GM10266 (cell line): ENCODE data around the gene LOXHD1.

Experiments
- DNase-seq: peaks from one replicate; pipeline ENCODE4 v3.0.0; 2012; ENCODE audit errors: extremely low spot score
- TF ChIP-seq, protein P1 (sequence below): IDR thresholded peaks from 2 replicates; pipeline ENCODE4 v1.5.1; 2012; ENCODE audit warnings: mild to moderate bottlenecking, low read depth; ENCODE audit not compliant: control insufficient read depth, insufficient read depth; ENCODE audit errors: missing control alignments

The LOXHD1 gene

DNA sequence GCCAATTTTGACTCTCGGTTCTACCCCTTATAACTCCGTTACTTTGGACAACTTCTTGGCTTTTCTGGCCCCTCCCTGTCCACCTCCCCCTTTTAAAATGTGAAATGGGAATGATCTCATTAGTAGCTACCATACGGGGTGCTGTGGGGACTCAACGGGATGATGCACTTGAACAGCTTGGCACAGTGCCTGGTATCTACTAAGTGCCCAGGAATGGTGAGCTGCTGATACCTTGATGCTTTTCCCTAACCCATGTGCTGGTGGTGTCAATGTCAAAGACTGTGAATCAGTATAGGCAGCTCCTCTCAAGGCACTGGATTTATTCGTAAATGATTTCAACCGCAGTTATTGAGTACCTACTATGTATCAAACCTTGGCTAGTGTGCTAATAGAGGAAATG lies 204.2 kb downstream of the LOXHD1 start:
- TF ChIP-seq, protein P1, sequence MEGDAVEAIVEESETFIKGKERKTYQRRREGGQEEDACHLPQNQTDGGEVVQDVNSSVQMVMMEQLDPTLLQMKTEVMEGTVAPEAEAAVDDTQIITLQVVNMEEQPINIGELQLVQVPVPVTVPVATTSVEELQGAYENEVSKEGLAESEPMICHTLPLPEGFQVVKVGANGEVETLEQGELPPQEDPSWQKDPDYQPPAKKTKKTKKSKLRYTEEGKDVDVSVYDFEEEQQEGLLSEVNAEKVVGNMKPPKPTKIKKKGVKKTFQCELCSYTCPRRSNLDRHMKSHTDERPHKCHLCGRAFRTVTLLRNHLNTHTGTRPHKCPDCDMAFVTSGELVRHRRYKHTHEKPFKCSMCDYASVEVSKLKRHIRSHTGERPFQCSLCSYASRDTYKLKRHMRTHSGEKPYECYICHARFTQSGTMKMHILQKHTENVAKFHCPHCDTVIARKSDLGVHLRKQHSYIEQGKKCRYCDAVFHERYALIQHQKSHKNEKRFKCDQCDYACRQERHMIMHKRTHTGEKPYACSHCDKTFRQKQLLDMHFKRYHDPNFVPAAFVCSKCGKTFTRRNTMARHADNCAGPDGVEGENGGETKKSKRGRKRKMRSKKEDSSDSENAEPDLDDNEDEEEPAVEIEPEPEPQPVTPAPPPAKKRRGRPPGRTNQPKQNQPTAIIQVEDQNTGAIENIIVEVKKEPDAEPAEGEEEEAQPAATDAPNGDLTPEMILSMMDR = no peak
- DNase-seq = no peak

DNA sequence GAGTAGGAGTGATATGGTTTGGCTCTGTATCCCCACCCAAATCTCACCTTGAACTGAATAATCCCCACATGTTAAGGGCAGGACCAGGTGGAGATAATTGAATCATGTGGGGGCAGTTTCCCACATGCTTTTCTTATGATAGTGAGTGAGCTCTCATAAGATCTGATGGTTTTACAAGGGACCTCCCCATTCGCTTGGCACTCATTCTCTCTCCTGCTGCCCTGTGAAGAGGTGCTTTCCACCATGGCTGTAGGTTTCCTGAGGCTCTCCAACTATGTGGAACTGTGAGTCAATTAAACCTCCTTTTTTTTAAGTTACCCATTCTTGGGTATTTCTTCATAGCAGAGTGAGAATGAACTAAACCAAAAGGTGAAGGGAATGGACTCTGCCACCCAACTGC lies 207.5 kb downstream of the LOXHD1 start:
- TF ChIP-seq, protein P1 = no peak
- DNase-seq = no peak

DNA sequence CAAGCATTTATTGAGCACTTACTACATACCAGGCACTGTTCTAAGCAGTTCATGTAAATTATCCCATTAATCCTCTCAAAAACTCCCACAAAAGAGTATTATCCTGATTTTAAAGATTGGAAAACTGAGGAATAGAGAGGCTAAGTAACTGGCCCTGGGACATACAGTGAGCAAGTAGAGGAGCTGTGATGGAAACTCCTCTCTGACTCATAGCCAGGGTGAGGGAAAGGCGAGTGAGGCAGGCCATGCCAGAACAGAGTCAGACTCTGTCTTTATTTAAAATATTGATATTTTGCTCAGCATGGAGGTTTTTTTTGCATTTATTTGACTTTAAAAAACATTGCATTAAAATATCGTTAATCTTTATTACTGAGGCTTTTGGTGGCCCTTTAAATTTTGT lies 208.0 kb downstream of the LOXHD1 start:
- TF ChIP-seq, protein P1 = no peak
- no peak for DNase-seq

DNA sequence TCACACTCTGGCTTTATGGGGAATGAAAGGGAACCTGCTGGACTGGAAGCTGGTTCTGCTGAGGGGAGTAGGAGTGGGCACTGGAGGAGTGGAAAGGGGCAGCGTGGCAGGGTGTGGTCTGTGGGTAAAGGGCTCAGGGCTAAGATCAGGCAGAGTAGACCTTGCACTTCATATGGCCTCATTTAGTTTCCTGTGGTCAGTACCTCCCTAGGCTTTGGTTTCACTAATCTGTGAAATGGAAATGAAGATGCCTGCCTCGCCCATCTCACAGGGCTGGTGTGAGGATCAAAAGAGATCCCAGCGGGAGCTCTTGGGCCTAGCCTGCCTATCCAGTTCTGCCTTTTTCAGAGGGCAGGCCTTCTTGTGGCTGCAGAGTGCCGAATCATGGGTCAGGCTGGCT lies 208.7 kb downstream of the LOXHD1 start:
- no peak for DNase-seq
- TF ChIP-seq, protein P1 = no peak

DNA sequence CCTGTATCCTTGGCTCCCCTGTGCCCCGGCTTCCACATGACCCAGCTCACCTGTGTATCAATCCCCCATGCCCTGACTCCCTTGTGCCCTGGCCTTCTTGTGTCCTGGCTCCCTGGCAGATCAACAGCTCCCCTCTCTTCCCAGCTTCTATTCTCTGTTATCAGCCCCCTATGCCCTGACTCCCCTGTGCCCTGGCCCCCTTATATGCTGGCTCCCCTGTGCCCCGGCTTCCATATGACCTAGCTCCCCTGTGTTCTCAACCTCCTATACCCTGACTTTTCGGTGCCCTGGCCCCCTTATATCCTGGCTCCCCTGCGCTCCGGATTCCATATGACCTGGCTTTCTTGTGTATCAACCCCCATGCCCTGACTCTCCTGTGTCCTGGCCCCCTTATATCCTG lies 209.2 kb downstream of the LOXHD1 start:
- DNase-seq = no peak
- TF ChIP-seq, protein P1 = no peak

DNA sequence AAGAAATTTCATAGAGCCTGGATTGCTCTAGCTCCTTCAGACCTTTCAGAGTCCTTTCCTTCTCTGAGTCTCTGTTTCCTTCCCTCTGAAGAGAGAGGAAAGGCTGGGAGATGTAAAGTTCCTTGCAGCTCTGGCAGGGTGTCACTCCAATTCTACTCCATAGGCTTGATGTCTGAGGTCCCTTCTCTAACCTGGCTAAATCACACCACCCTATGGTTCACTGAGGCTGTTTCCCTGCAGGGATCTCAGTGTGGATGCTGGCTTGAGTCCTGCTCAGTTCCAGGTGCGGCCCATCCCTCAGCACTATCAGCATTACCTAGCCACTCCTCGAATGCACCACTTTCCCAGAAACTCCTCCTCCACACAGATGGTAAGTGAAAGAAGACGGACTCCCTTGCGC lies 209.7 kb downstream of the LOXHD1 start:
- TF ChIP-seq, protein P1 = no peak
- DNase-seq = no peak

DNA sequence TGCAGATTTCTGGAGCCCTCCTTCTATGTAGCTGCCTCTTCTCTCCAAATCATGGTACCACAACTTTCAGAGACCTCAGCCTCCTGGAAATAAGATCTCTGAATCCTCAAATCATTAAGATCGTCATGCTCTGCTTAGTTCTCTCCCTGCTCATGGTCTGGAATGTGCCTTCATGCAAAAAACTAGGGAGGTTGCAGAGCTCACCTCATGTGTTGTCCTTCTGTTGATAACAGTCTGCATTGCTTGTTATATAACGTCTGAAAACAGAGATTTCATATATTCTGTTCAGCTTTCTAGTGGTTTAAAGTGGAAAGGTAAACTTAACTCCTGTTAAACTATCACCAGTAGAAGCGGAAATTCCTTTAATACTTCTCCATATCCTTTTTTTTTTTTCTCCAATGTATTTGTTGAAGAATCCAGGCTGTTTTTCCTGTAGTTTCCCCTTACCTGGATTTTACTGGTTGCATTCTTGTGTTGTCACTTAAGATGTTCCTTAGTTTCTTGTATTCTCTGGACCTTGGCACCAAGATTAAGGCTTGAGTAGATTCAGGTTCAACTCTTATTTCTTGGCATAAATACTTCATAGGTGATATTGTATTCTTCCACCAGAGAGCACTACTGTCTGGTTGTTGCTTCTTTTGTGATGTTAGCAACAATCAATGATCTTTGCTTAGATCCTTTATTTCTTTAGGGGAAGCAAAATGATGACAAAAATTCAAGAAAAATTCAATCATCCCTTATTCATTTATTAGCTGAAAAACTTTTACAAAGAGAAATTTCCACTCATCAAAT lies 211.3 kb downstream of the LOXHD1 start:
- TF ChIP-seq, protein P1 = no peak
- DNase-seq = no peak
